KOPT-K1 (cell line): ENCODE data around the gene SDHAF1.
A peak's percentile ranks its signal among the peaks of the same experiment; 100 is the strongest.

Experiments
- H3K27ac ChIP-seq: fragments of 200-600 bp; sonication (generic); 2 replicates; pipeline ENCODE4 v1.5.1; 2016; ENCODE audit warnings: antibody characterized with exemption, mild to moderate bottlenecking, low read depth, low read length; ENCODE audit not compliant: poor library complexity, severe bottlenecking
- H3K36me3 ChIP-seq: fragments of 200-600 bp; sonication (generic); 2 replicates; pipeline ENCODE4 v1.5.1; 2017; ENCODE audit warnings: antibody characterized with exemption, mild to moderate bottlenecking, low read length, moderate library complexity; ENCODE audit not compliant: insufficient read depth
- H3K9me3 ChIP-seq: fragments of 200-600 bp; sonication (generic); 2 replicates; pipeline ENCODE4 v1.5.1; 2017; ENCODE audit warnings: antibody characterized with exemption, low read length, mild to moderate bottlenecking; ENCODE audit not compliant: insufficient read depth, poor library complexity, severe bottlenecking

SDHAF1 gene

DNA sequence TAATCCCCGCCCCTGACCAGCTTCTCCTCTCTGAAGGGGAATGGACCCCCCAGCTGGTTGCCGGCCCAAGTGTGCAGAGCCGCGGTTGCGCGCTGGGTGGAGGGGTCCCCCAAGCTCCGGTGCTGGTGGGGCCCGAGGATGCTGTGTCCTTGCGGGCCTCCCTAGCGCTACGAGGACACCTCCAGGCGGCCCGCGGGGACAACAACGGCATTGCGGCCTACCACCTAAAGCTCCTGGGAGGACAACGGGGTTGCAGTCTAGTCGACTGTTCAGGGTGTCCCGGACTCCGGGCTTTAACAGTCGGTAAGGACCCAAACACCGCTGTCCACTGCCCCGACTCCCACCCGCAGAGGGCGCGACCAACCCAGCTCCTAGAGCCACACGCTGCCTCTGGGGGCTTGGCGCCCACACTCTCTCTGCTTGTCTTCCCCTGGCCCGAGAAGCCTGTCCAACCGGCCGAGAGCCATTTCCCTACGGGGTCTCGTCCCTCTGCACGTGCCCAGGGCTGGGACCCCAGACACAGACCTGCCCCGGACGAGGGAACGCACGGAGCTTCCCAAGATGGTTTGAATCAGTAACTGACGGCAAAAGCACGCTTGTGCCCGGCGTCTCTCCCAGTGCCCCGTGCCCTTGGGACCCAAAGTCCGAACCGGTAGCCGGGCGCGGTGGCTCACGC is 927 bp upstream of the SDHAF1 start:
- Histone ChIP-seq H3K27ac (no peak overlapping the region), H3K36me3 (peaks cover 16% of the 10 kb centered on the region)

DNA sequence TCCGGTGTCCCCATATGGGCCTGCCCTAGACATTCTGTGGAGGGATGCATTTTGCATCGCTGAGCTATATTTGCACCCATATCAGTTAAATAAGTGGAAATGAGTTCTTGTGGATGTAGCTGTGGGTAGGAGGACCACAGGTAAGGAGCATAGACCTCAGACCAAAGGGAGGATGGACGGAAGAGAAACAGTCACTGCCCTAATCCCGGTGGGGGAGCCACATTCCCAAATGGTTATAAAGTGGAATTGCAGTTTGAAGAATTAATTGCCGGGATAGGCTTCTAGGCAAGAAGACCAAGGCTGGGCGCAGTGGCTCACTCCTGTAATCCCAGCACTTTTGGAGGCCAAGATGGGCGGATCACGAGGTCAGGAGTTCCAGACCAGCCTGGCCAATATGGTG is 1.8 kb downstream of the SDHAF1 start:
- H3K36me3 ChIP-seq, result peaks cover 33% of the 10 kb centered on the region
- H3K9me3 ChIP-seq, result no peaks in the 10 kb centered on the region
- H3K27ac ChIP-seq, result no peak overlapping the region

More for the DNA sequence above, 927 bp upstream of the SDHAF1 start:
- peaks cover 5% of the 10 kb centered on the region for H3K9me3 ChIP-seq

DNA sequence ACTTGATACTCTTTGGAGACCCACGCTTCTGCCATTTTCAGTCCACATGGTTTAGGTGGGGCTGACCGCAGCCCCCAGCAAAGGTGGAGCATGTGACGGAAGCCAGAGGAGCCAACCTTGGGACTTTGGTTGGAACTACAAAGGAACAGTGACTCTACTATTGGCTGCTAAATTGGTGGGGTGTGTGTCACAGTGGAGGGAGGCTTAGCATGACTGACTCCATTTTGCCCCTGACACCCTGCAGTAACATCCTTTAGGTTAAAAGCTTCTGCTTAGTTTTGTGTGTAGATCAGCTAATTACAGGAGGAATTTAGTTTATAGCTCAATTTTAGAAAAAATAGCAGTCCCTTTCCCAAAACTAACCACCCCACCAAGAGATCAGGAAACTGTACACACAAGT is 6.6 kb downstream of the SDHAF1 start:
- H3K9me3 ChIP-seq, result no peaks in the 10 kb centered on the region
- H3K27ac ChIP-seq, result no peak overlapping the region
- peaks cover 45% of the 10 kb centered on the region for H3K36me3 ChIP-seq

DNA sequence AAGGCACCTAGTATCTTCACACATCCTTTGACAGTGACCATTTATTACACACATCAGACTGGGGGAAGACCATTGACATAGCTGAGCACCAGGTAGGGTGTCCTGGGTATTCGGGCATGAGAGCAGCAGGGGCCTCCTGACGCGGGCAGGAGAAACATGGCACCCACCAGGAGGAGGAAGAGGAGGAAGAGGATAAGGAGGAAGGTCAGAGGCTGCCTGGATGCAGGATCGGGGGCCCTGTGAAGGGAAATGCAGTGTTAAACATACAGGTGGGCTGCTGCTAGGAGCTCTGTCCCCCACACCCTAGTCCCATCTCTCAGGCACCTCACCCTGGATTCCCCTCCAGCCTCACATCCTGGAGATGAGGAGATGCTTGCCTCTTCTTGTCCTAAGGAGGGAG is 8.3 kb downstream of the SDHAF1 start:
- Histone ChIP-seq H3K9me3 (no peaks in the 10 kb centered on the region), H3K27ac (no peak overlapping the region), H3K36me3 (peaks cover 36% of the 10 kb centered on the region)

DNA sequence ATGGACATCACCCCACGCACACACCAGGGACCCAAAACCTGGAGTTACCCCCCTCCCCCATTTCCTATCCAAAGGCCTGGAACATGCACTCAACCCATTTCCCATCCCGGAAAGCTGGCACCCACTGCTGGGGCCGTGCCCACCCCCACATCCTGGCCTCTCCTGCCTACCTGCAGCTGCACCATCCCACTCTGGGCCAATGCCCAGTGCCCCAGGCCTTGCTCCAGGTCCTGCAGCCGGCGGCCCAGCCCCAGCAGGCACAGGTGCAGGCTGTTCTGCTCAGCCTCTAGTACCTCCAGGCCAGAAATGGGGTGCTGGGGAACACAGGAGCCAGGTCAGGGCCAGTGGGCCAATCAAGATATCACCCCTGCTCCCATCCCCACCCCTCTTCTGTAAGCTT is 12.0 kb downstream of the SDHAF1 start:
- H3K36me3 ChIP-seq, result peaks cover 11% of the 10 kb centered on the region
- no peaks in the 10 kb centered on the region for H3K9me3 ChIP-seq
- H3K27ac ChIP-seq, result no peak overlapping the region

DNA sequence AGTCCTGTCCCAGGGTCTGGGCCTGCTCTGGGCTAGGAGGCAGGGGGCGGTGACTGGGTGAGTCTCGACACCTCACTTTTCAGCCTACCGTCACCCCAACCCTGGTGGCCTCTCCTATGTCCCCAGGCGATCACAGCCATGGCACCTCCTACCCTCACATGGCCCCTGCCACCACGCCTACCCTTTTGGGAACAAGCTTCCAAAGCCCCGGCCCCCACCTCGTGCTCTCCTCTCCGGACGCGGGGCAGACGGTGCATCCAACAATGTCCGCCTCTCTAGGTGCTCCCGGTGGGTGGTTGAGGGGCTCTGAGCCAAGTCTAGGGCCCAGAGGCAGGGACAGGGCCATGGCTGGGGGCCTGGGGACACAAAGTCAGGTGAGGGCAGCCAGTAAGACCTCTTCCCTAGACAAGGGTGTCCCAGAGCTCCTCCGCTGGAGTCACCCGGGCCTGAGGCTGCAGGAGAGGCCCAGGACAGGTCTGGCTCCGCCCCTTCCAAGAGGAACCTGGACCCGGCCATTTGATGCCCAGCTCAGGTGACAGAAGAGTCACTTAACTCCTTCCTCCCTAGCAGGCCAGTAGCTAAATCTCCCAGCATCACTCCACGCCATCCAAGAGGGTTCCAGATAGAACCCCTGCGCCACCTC is 13.5 kb downstream of the SDHAF1 start, which contains the start of gene SYNE4:
TSS of gene SYNE4 (minus strand) at position 478 of the 643 bp plus-strand sequence. CDS start at position 346, 132 bp downstream.
- Histone ChIP-seq H3K9me3 (no peaks in the 10 kb centered on the region), H3K27ac (no peak within 1 kb of the TSS), H3K36me3 (peaks cover 2% of the 10 kb centered on the region)

DNA sequence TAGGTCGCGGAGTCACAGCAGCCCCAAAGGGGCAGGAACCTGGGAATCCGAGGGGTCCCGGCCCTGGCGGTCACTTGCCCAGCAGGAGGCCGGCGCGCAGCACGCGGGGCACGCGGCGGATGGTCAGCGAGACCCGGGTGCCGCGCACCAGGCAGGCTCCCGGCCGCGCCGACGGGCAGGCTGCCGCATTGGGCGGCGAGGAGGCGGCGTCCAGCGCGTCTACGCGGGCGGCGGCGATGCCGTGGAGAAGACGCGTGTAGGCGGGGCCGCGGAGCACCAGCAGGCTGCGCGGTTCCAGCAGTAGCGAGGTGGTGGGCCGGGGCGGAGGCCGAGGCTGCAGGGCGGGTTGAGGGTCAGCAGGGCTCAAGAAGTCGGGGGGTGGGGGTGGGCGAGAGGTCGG is 14.2 kb downstream of the SDHAF1 start:
- no peaks in the 10 kb centered on the region for H3K9me3 ChIP-seq
- no peaks in the 10 kb centered on the region; the same call in none of the 2 replicates for H3K36me3 ChIP-seq
- H3K27ac ChIP-seq, result no peak overlapping the region

DNA sequence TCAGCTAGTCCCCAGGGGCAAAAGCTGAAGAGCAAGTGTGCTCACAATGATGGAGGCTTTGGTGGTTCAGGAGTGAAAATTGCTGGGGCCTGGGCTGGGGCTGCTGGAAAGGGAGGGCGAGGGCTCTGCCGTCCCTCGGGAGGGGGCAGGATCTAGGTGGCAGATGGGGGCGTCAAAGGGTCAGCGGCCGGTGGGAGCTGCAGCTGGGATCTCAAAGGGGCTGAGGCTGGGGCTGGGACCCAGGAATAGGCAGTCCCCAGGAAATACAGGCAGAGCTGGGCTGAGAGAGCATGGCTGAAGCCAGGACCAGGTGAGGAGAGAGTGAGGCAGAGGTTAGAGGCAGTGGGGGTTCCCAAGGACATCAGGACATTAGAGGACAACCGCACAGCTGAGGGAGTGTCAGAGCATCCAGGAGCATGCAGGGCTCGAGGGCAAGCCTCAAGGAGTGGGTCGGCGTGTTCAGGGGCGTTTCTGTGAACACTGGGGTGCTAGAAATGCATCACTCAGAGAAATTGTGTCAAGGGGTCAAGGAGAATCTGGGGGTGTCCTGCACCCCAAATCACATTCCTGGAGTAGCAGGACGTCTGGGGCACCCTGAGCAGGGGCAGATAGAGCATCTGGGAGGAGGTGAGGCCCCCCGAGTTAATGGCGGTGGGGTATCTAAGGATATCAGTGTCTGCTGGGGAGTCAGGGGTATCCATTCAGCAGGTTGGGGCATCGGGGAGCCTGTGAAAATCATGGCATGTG is 14.8 kb downstream of the SDHAF1 start:
- H3K36me3 ChIP-seq, result no peaks in the 10 kb centered on the region; the same call in none of the 2 replicates
- no peaks in the 10 kb centered on the region for H3K9me3 ChIP-seq
- H3K27ac ChIP-seq, result no peak overlapping the region

DNA sequence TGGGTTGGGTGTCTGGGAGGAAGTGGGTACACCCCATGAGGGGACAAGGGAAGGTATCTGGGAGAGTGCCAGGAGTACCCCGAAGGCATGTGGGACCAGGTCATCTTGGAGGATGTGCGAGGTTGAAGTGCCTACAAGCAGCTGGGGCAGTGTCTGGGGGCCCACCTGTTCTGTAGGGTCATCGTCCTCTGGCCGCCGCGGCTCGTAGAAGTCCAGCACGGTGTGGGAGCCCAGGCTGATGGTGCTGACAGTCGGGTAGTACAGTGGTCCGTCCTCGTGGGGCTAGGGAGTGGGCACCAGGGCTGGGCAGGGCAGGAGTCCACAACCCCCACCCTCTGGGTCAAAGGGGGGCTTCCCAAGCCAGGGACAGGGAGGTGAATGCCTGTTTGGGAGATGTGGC is 15.4 kb downstream of the SDHAF1 start:
- Histone ChIP-seq H3K27ac (no peak overlapping the region), H3K36me3 (no peaks in the 10 kb centered on the region; the same call in none of the 2 replicates), H3K9me3 (no peaks in the 10 kb centered on the region)

DNA sequence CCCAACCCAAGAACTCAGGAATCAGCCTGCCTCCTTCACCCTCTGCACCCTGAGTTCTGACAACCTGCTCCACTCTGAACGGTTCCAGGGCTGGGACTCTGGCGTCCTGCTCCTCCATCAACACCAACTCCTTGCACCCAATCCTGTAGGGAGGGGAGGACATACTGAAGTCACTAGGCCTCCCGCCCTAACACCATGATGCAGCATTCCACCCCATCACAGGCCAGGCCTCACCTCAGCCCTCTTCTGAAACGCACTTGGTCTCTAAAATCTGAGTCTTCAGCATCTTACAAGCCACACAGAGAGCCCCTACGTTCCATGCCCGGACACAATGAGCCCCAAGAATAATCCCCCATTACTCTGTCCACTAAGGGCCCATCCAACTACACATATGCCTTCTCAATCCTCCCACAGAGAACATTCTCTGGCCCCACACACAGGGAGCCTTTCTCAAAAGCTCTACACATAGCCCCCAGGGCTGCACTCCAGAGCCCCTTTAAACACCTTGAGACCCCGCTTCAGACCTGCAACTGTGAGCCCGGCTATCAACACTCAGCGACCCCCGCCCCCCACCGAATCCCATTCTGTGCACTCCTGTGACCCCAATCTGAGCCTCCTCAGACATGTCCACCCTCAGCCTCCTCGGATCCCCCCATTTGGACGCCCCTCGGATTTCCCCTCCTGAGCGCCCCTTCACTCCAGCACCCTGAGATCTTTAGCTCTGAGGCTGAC is 18.5 kb downstream of the SDHAF1 start:
- Histone ChIP-seq H3K36me3 (peaks cover 20% of the 10 kb centered on the region; the same call in 1 of the 2 replicates), H3K27ac (peak overlapping the region; percentile 75), H3K9me3 (no peaks in the 10 kb centered on the region)

DNA sequence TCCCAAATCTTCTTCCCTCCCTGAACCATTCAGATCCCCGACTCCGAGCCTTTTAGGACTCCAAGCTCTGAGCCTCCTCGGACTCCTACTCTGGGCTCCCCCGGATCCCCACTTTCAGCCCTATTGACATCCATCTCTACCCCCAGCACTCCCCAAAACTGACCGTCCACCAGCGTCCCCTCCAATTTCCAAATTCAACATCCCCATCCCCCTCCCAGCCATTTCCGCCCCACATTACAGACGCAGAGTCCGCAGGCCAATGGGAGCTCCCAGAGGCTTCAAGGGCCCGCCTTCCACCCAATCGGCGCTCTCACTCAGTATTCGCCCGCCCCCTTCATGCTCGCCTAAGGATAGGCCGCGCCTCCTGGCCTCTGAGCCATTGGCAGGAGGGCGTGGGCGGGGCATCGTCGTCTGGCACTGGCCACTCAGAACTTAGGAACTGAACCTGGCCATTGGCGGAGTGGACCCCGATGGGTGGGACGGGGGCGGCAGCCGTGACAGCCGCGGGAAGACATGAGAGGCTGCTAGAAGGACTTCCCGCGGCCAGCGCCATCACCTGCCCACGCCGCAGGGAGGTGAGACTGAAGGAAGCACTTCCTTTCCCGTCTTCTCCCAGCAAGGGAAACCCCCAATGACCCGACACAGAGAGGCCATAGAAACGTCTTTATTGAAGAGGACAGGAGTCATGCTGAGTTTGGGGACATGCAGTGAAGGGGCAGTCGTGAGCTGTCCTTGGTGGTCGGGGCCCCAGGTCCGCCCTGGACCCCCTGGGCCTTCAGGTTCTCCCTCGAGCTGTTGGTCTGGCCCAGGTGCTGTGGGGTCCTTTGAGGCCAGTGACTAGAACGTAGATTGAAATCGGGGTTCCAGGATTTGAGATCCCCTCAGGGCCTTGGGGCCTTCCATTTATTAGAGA is 19.3 kb downstream of the SDHAF1 start, which contains the start of gene ALKBH6:
TSS of gene ALKBH6 (minus strand) at position 202 of the 913 bp plus-strand sequence. CDS start 816 bp downstream, outside the sequence.
- no peaks in the 10 kb centered on the region for H3K9me3 ChIP-seq
- peaks cover 28% of the 10 kb centered on the region; the same call in 1 of the 2 replicates for H3K36me3 ChIP-seq
- peak within 1 kb of the TSS; percentile 75 for H3K27ac ChIP-seq

DNA sequence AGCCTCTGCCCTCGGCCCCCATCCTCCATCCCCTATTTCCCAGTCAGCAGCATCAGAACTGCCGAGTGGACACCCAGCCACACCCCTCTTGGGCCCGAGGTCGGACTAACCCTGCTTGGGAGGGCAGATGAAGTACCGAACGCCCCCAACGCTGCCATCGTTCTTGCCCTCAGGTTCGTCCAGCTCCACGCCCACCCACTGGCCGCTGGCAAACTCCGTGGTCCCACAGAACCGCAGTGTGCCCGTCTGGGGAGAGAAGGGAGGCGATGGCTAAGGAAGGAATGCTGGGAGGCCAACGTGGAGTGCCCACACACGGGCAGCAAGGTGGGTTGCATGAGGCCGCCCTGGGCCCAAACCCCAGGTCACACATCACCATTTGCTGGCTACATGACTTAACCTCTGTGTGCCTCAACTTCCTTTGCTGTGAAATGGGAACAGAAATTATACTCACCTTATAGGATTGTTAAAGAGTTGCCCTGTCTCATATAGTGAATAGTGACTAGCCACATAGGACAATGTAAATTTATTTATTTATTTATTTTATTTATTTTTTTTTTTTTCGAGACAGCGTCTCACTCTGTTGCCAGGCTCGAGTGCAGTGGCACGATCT is 24.2 kb downstream of the SDHAF1 start:
- peaks cover 66% of the 10 kb centered on the region for H3K36me3 ChIP-seq
- no peaks in the 10 kb centered on the region for H3K9me3 ChIP-seq
- no peak overlapping the region for H3K27ac ChIP-seq

DNA sequence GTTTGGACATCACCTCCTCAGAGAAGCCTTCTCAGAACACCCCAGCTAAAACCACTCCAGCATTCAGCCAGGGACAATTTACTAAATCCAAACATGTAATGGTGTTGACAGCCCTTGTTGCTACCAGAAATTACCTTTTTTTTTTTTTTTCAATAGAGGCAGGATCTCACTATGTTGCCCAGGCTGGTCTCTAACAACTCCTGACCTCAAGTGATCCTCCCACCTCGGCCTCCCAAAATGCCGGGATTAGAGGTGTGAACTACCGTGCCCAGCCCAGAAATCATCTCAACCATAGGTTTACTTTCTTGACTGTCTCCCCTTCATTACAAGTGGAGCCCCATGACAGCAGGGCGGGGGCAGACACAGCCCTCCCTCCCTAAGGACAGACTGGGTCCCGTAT is 28.4 kb downstream of the SDHAF1 start:
- no peak overlapping the region for H3K27ac ChIP-seq
- H3K36me3 ChIP-seq, result peaks cover 74% of the 10 kb centered on the region
- no peaks in the 10 kb centered on the region for H3K9me3 ChIP-seq
